ENCODE data around the gene KLF13. TPM values are rescaled to one million over a fixed set of nuclear protein-coding genes. Genes with fewer than 3 reads are reported as not detected.

Gene KLF13
- total RNA-seq, 1 experiment from 2014 or later = 60.1 TPM

- H3K9me2 ChIP-seq (ENCODE audit: insufficient read depth) = no peaks in the 10 kb centered on the region
- peaks cover 9 to 16% of the 10 kb centered on the region in 2 experiments for H3K4me1 ChIP-seq (ENCODE audit: control insufficient read depth in 1 of 2, insufficient read depth in 2 of 2, low read length in 2 of 2)
- no peak overlapping the region for H3K4me2 ChIP-seq (ENCODE audit: low read length)
- no peaks in the 10 kb centered on the region for H3K9me3 ChIP-seq (ENCODE audit: control insufficient read depth in 1 of 2, insufficient read depth in 1 of 2, low read depth in 1 of 2, low read length in 2 of 2)
- no peak overlapping the region for H3K9ac ChIP-seq (ENCODE audit: low read length)
- ChIA-PET RAD21 (ENCODE audit: low non-redundant PET in 1 of 2, low total read pairs in 2 of 2, uncharacterized antibody in 2 of 2, unreplicated experiment in 2 of 2) (no interaction called here), POLR2A (no interaction called here), CTCF (no interaction called here)
- no peak for TF ChIP-seq ATF3 (IDR thresholded peaks at IDR 0.05)
- TF ChIP-seq EGR1 (IDR thresholded peaks at IDR 0.05; ENCODE audit: low read depth) = no peak
- no peak for TF ChIP-seq CTCF (IDR thresholded peaks at IDR 0.05 in 2 of 3, conservative IDR thresholded peaks at IDR 0.05 in 1 of 3; ENCODE audit: borderline replicate concordance in 1 of 3, insufficient read depth in 1 of 3, low read depth in 2 of 3, low read length in 2 of 3)
- no peak for TF ChIP-seq SRF (IDR thresholded peaks at IDR 0.05; ENCODE audit: low read depth)
- TF ChIP-seq ZNF274 (IDR thresholded peaks at IDR 0.05; ENCODE audit: low read depth, low read length) = no peak
- TF ChIP-seq REST (IDR thresholded peaks at IDR 0.05; ENCODE audit: low read depth) = no peak
- TF ChIP-seq ZFX (IDR thresholded peaks at IDR 0.05) = no peak
- no peak for TF ChIP-seq TCF7L2 (IDR thresholded peaks at IDR 0.05; ENCODE audit: borderline replicate concordance, extremely low read depth, insufficient read depth, insufficient read length)
- TF ChIP-seq CEBPB (IDR thresholded peaks at IDR 0.05; ENCODE audit: low read depth) = no peak
- TF ChIP-seq CBX3 (IDR thresholded peaks at IDR 0.05; ENCODE audit: low read depth) = no peak
- H3K4me3 ChIP-seq (replicated peaks in 1 of 2; ENCODE audit: low read depth in 1 of 2, low read length in 2 of 2) = no peak overlapping the region
- intact Hi-C loops (cut with micrococcal nuclease) = no loop called here
- BruUV-seq (replicated peaks) = no TSS peak
- H3K36me3 ChIP-seq (ENCODE audit: control insufficient read depth in 1 of 2, insufficient read depth in 2 of 2, low read length in 2 of 2) = no peaks in the 10 kb centered on the region
- ATAC-seq (no peak), DNase-seq (ENCODE audit: low read depth, low spot score) (no peak)
- H2AFZ ChIP-seq (ENCODE audit: low read depth, low read length, poor library complexity, severe bottlenecking) = no peak overlapping the region
- no peaks in the 10 kb centered on the region for H3K79me2 ChIP-seq (ENCODE audit: insufficient read depth, low read length)
- H3K27me3 ChIP-seq (ENCODE audit: insufficient read depth, low read length) = no peaks in the 10 kb centered on the region
- no peak overlapping the region for H3K27ac ChIP-seq (ENCODE audit: low read depth, low read length)
- H4K20me1 ChIP-seq (ENCODE audit: insufficient read depth) = no peaks in the 10 kb centered on the region
Observed at GRCh38 chr15:31389576-31389975, 62.9 kb downstream of the KLF13 start.

Measured in HCT116 (cell line).